IMR-90 (cell line): ENCODE results near the gene SORL1. TPM values are rescaled to one million over a fixed set of nuclear protein-coding genes. Genes with fewer than 3 reads are reported as not detected.

Experiments
- ATAC-seq: fragments of 200-7000 bp; cut with Tn5 transposase; 2 replicates; pipeline ENCODE4 v1.9.1; 2020; ENCODE audit warnings: low read depth, mild to moderate bottlenecking, moderate library complexity
- BruUV-seq: library from RNA; stranded (reverse); fragments of 400-500 nt; replicated peaks from 2 replicates; lab custom pipeline; 2021; lab: Mats Ljungman, UMichigan
- CTCF ChIA-PET: fragments of 300-600 bp; formaldehyde crosslinking; extraction: SDS; loops from one replicate; lab custom pipeline; 2021; ENCODE audit warnings: antibody characterized with exemption; lab: Yijun Ruan, JAX
- POLR2A ChIA-PET: fragments of 300-600 bp; sonication (Branson Sonifier 250); formaldehyde crosslinking; loops from one replicate; lab custom pipeline; 2022; ENCODE audit warnings: antibody characterized with exemption; ENCODE audit not compliant: unreplicated experiment; lab: Charles Lee
- DNase-seq: peaks from one replicate; pipeline ENCODE4 v3.0.0; 2013
- H2AFZ ChIP-seq: replicated peaks from 2 replicates; pipeline ENCODE3; 2013; ENCODE audit warnings: low read length, mild to moderate bottlenecking; ENCODE audit not compliant: poor library complexity
- H2AK5ac ChIP-seq: 2 replicates; pipeline ENCODE4 v1.6.1; 2013; ENCODE audit warnings: low read depth, low read length, inconsistent platforms
- H2AK9ac ChIP-seq: replicated peaks from 2 replicates; pipeline ENCODE3; 2013; ENCODE audit warnings: mild to moderate bottlenecking, low read depth, low read length, moderate library complexity; ENCODE audit not compliant: poor library complexity
- H2BK120ac ChIP-seq: 2 replicates; pipeline ENCODE4 v1.6.1; 2013; ENCODE audit warnings: low read depth, low read length, inconsistent platforms
- H2BK15ac ChIP-seq: 3 replicates; pipeline ENCODE4 v1.6.1; 2013; ENCODE audit warnings: low read depth, low read length, inconsistent platforms
- H2BK20ac ChIP-seq: 2 replicates; pipeline ENCODE4 v1.6.1; 2013; ENCODE audit warnings: low read depth, mild to moderate bottlenecking, inconsistent platforms, low read length, moderate library complexity
- H2BK5ac ChIP-seq: 2 replicates; pipeline ENCODE4 v1.6.1; 2013; ENCODE audit warnings: mild to moderate bottlenecking, low read depth, low read length, inconsistent platforms; ENCODE audit not compliant: poor library complexity, severe bottlenecking
- H3K14ac ChIP-seq: replicated peaks from 2 replicates; pipeline ENCODE4 v1.6.1; 2013; ENCODE audit warnings: low read depth, low read length, inconsistent platforms
- H3K18ac ChIP-seq: 2 replicates; pipeline ENCODE4 v1.6.1; 2013; ENCODE audit warnings: low read depth, low read length, control low read depth
- H3K23ac ChIP-seq: 2 replicates; pipeline ENCODE4 v1.6.1; 2013; ENCODE audit warnings: low read depth, low read length, inconsistent platforms
- H3K27ac ChIP-seq: 2 replicates; pipeline ENCODE4 v1.5.1; 2013; ENCODE audit warnings: mild to moderate bottlenecking, control low read depth, low read length; ENCODE audit not compliant: insufficient read depth
- H3K27me3 ChIP-seq: 2 replicates; pipeline ENCODE4 v1.6.1; 2013; ENCODE audit warnings: low read length; ENCODE audit not compliant: control insufficient read depth, insufficient read depth
- H3K36me3 ChIP-seq: 2 replicates; pipeline ENCODE4 v1.6.1; 2013; ENCODE audit warnings: low read length, mixed read lengths; ENCODE audit not compliant: control insufficient read depth, insufficient read depth
- H3K4ac ChIP-seq: 2 replicates; pipeline ENCODE4 v1.6.1; 2013; ENCODE audit warnings: low read depth, low read length, inconsistent platforms
- H3K4me1 ChIP-seq: 2 replicates; pipeline ENCODE4 v1.6.1; 2013; ENCODE audit warnings: low read length, mixed read lengths; ENCODE audit not compliant: control insufficient read depth, insufficient read depth
- H3K4me2 ChIP-seq: 2 replicates; pipeline ENCODE4 v1.6.1; 2013; ENCODE audit warnings: low read depth, mild to moderate bottlenecking, control low read depth, low read length, moderate library complexity
- H3K4me3 ChIP-seq: 2 replicates; pipeline ENCODE4 v1.5.1; 2013; ENCODE audit warnings: low read depth, mild to moderate bottlenecking, control low read depth, low read length, moderate library complexity; ENCODE audit not compliant: insufficient read depth
- H3K56ac ChIP-seq: 2 replicates; pipeline ENCODE4 v1.6.1; 2013; ENCODE audit warnings: low read length, inconsistent platforms; ENCODE audit not compliant: insufficient read depth; ENCODE audit errors: extremely low read depth
- H3K79me1 ChIP-seq, 2 experiments: 2 replicates each; pipeline ENCODE4 v1.6.1; 2013; ENCODE audit warnings: low read length in 2 of 2, inconsistent platforms in 1 of 2, low read depth in 1 of 2
- H3K9ac ChIP-seq: 2 replicates; pipeline ENCODE4 v1.6.1; 2013; ENCODE audit warnings: low read depth, low read length, control low read depth
- H3K9me1 ChIP-seq: 2 replicates; pipeline ENCODE4 v1.6.1; 2013; ENCODE audit warnings: low read length, inconsistent platforms; ENCODE audit not compliant: insufficient read depth
- H3K9me3 ChIP-seq: 2 replicates; pipeline ENCODE4 v1.6.1; 2013; ENCODE audit warnings: low read length; ENCODE audit not compliant: control insufficient read depth, insufficient read depth
- H4K20me1 ChIP-seq: 2 replicates; pipeline ENCODE4 v1.6.1; 2013; ENCODE audit warnings: low read length, inconsistent platforms; ENCODE audit not compliant: insufficient read depth
- H4K5ac ChIP-seq: 2 replicates; pipeline ENCODE4 v1.6.1; 2013; ENCODE audit warnings: mild to moderate bottlenecking, low read depth, low read length, control low read depth
- H4K8ac ChIP-seq, 2 experiments: 2 replicates each; pipeline ENCODE4 v1.6.1; 2013; ENCODE audit warnings: low read depth in 2 of 2, low read length in 2 of 2, control low read depth in 1 of 2, inconsistent platforms in 1 of 2
- H4K91ac ChIP-seq: 2 replicates; pipeline ENCODE4 v1.6.1; 2013; ENCODE audit warnings: low read depth, low read length, inconsistent platforms; ENCODE audit not compliant: insufficient read depth
- BHLHE40 ChIP-seq: fragments of 150-350 bp; IDR thresholded peaks from 2 replicates; pipeline ENCODE4 v1.6.1; 2016; ENCODE audit warnings: mild to moderate bottlenecking, low read depth, low read length
- ELK1 ChIP-seq: fragments of 150-350 bp; IDR thresholded peaks from 2 replicates; pipeline ENCODE4 v1.6.1; 2016; ENCODE audit warnings: low read depth, mild to moderate bottlenecking, low read length, moderate library complexity, borderline replicate concordance
- MAFK ChIP-seq: IDR thresholded peaks from 2 replicates; pipeline ENCODE4 v1.6.1; 2012; ENCODE audit warnings: low read depth, low read length, improper control_type of control experiment
- MAZ ChIP-seq: IDR thresholded peaks from 2 replicates; pipeline ENCODE4 v1.6.1; 2012; ENCODE audit warnings: low read depth, mild to moderate bottlenecking, low read length, improper control_type of control experiment, moderate library complexity, borderline replicate concordance
- MXI1 ChIP-seq: IDR thresholded peaks from 2 replicates; pipeline ENCODE4 v1.6.1; 2012; ENCODE audit warnings: low read depth, mild to moderate bottlenecking, low read length, moderate library complexity, borderline replicate concordance
- POLR2A ChIP-seq: IDR thresholded peaks from 2 replicates; pipeline ENCODE4 v1.6.1; 2012; ENCODE audit warnings: mild to moderate bottlenecking, low read depth, low read length
- SMC3 ChIP-seq: fragments of 150-350 bp; IDR thresholded peaks from 2 replicates; pipeline ENCODE4 v1.6.1; 2016; ENCODE audit warnings: low read depth, mild to moderate bottlenecking, antibody characterized with exemption, low read length, moderate library complexity
- WGBS, 2 experiments: methylation state at CpG; one replicate each; pipeline versions ENCODE4 v1.1.5 to v1.1.7; 2013; ENCODE audit warnings: missing lambda C conversion rate in 2 of 2; ENCODE audit not compliant: insufficient read length in 1 of 2; ENCODE audit errors: extremely low coverage in 2 of 2; 5-methylcytosine and 5-hydroxymethylcytosine counted together
- dilution Hi-C: fragments of 300-500 bp; cut with HindIII; formaldehyde crosslinking; loops from one replicate; pipeline ENCODE4 v1.14.3; 2018; ENCODE audit warnings: low sequenced_read_pairs; ENCODE audit not compliant: unreplicated experiment
- in situ Hi-C: fragments of 300-500 bp; cut with MboI; formaldehyde crosslinking; loops from 3 replicates; pipeline ENCODE4 v1.14.3; 2019; ENCODE audit warnings: low sequenced_read_pairs, inconsistent platforms, mixed read lengths
- intact Hi-C: fragments of 100-400 bp; cut with micrococcal nuclease; formaldehyde crosslinking; loops from 2 replicates; pipeline ENCODE4 v1.10.0; 2022
- polyA plus RNA-seq, 3 experiments: library from polyadenylated mRNA; depleted of rRNA; stranded (reverse); fragments of >200 nt; gene quantifications; 2 replicates each; pipeline ENCODE4 v1.2.3, GENCODE V29; 2012; ENCODE audit warnings: low replicate concordance in 1 of 3
- total RNA-seq: library from RNA; depleted of rRNA; stranded (reverse); fragments of >200 nt; gene quantifications from 2 replicates; pipeline ENCODE4 v1.2.3, GENCODE V29; 2012
- TF ChIP-seq, protein P1 (sequence below): conservative IDR thresholded peaks from 2 replicates; pipeline ENCODE4 v1.5.1; 2012; ENCODE audit warnings: mild to moderate bottlenecking, low read depth, low read length, improper control_type of control experiment

The SORL1 gene
- total and polyA plus RNA-seq, 2 of the 4 experiments (the other 2 are of a cell fraction), result 1.0 to 2.0 TPM

GRCh38 chr11:121459413-121460017 is 7.4 kb downstream of the SORL1 start:
- no peaks in the 10 kb centered on the region for H3K9me3 ChIP-seq
- no peak overlapping the region for H3K14ac ChIP-seq
- H2BK5ac ChIP-seq, result no peak overlapping the region
- H2AFZ ChIP-seq, result no peak overlapping the region
- no peak overlapping the region for H4K5ac ChIP-seq
- H2BK20ac ChIP-seq, result no peak overlapping the region
- 80% methylated on average over 3 of the region's 7 CpGs; no CpG with 5 or more reads in 1 of the 2 experiments for WGBS, 2 experiments
- DNase-seq (no peak), ATAC-seq (no peak)
- in situ Hi-C loops (loop anchor here (25.0 kb wide), 1 partner anchor 653 kb away; the partner anchor contains the start of gene BLID), dilution Hi-C loops (no loop called here), intact Hi-C loops (loop anchor here (10.0 kb wide), 1 partner anchor 745 kb away; no protein-coding TSS in a partner anchor)
- no peak overlapping the region for H3K4me2 ChIP-seq
- no peak overlapping the region for H4K91ac ChIP-seq
- TF ChIP-seq POLR2A (no peak), MAFK (no peak), MXI1 (no peak), BHLHE40 (no peak), MAZ (no peak), ELK1 (no peak), SMC3 (no peak)
- TF ChIP-seq, protein P1, sequence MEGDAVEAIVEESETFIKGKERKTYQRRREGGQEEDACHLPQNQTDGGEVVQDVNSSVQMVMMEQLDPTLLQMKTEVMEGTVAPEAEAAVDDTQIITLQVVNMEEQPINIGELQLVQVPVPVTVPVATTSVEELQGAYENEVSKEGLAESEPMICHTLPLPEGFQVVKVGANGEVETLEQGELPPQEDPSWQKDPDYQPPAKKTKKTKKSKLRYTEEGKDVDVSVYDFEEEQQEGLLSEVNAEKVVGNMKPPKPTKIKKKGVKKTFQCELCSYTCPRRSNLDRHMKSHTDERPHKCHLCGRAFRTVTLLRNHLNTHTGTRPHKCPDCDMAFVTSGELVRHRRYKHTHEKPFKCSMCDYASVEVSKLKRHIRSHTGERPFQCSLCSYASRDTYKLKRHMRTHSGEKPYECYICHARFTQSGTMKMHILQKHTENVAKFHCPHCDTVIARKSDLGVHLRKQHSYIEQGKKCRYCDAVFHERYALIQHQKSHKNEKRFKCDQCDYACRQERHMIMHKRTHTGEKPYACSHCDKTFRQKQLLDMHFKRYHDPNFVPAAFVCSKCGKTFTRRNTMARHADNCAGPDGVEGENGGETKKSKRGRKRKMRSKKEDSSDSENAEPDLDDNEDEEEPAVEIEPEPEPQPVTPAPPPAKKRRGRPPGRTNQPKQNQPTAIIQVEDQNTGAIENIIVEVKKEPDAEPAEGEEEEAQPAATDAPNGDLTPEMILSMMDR, result no peak
- ChIA-PET POLR2A (no interaction called here), CTCF (no interaction called here)
- H3K56ac ChIP-seq, result no peak overlapping the region
- H3K36me3 ChIP-seq, result no peaks in the 10 kb centered on the region
- no peaks in the 10 kb centered on the region; a peak in 1 of 4 replicates for H3K79me1 ChIP-seq
- no peak overlapping the region for H4K8ac ChIP-seq
- no peak overlapping the region for H3K9ac ChIP-seq
- no peak overlapping the region for H2BK15ac ChIP-seq
- H3K23ac ChIP-seq, result no peak overlapping the region
- H2AK5ac ChIP-seq, result no peak overlapping the region
- no TSS peak for BruUV-seq
- no peak overlapping the region for H3K27ac ChIP-seq
- H3K4ac ChIP-seq, result no peak overlapping the region
- peaks cover 3% of the 10 kb centered on the region; the same call in 1 of the 2 replicates for H3K4me1 ChIP-seq
- peaks cover 5% of the 10 kb centered on the region; the same call in 1 of the 2 replicates for H3K9me1 ChIP-seq
- peaks cover 3% of the 10 kb centered on the region; the same call in 1 of the 2 replicates for H4K20me1 ChIP-seq
- no peak overlapping the region for H2AK9ac ChIP-seq
- no peak overlapping the region for H3K18ac ChIP-seq
- no peak overlapping the region for H3K4me3 ChIP-seq
- no peak overlapping the region for H2BK120ac ChIP-seq
- H3K27me3 ChIP-seq, result peaks cover 17% of the 10 kb centered on the region
